ENCODE measurements around the gene NSF. TPM values are rescaled to one million over a fixed set of nuclear protein-coding genes. Genes with fewer than 3 reads are reported as not detected.
"Not testable (repeated sequence)": the region's sequence is repeated elsewhere in the genome, so short reads cannot be mapped to it uniquely, and the experiment has no call there.

The NSF gene
- total RNA-seq: 10 to 100 TPM; 24.1 to 94.1 TPM

- DNase-seq (ENCODE audit: low spot score in 2 of 2); H3K9me3 Mint-ChIP-seq; H3K36me3 Mint-ChIP-seq; H3K27ac Mint-ChIP-seq: not testable (repeated sequence)
- ATAC-seq: peak; percentile 74 to 91
Observed at GRCh38 chr17:46590157-46591146, at the start of gene NSF. Gene NSF, plus strand, starts transcription at chr17:46590669. Its CDS starts 107 bp downstream, at chr17:46590776.

- not testable (repeated sequence) for ATAC-seq; H3K9me3 Mint-ChIP-seq; H3K36me3 Mint-ChIP-seq; DNase-seq (ENCODE audit: low spot score in 2 of 2); H3K27ac Mint-ChIP-seq
Observed at GRCh38 chr17:46548607-46549006, 41.9 kb upstream of the NSF start.

GRCh38 chr17:46559155-46559554 lies 31.3 kb upstream of the NSF start:
- H3K36me3 Mint-ChIP-seq; ATAC-seq; DNase-seq (ENCODE audit: low spot score in 2 of 2); H3K9me3 Mint-ChIP-seq; H3K27ac Mint-ChIP-seq: not testable (repeated sequence)

- H3K27ac Mint-ChIP-seq; DNase-seq (ENCODE audit: low spot score in 2 of 2); H3K36me3 Mint-ChIP-seq; H3K9me3 Mint-ChIP-seq; ATAC-seq: not testable (repeated sequence)
Observed at GRCh38 chr17:46560048-46560447, 30.4 kb upstream of the NSF start.

GRCh38 chr17:46566284-46566683 lies 24.2 kb upstream of the NSF start:
- DNase-seq (ENCODE audit: low spot score in 2 of 2); H3K27ac Mint-ChIP-seq; H3K9me3 Mint-ChIP-seq; H3K36me3 Mint-ChIP-seq: not testable (repeated sequence)
- ATAC-seq: peak in 1 of 2 donors; percentile 64

GRCh38 chr17:46566980-46567379 lies 23.5 kb upstream of the NSF start:
- not testable (repeated sequence) for H3K9me3 Mint-ChIP-seq
- peak in 1 of 2 donors; percentile 29 for ATAC-seq

GRCh38 chr17:46571796-46572195 lies 18.7 kb upstream of the NSF start:
- H3K27ac Mint-ChIP-seq, H3K9me3 Mint-ChIP-seq: not testable (repeated sequence)

More at GRCh38 chr17:46566980-46567379, 23.5 kb upstream of the NSF start:
- H3K27ac Mint-ChIP-seq; DNase-seq (ENCODE audit: low spot score in 2 of 2); H3K36me3 Mint-ChIP-seq: not testable (repeated sequence)

GRCh38 chr17:46579083-46580075 lies 11.1 kb upstream of the NSF start, which contains the start of gene ARL17A:
Gene ARL17A, minus strand, starts transcription at chr17:46579691. Its CDS starts 3,369 bp downstream, at chr17:46576322.
- not testable (repeated sequence) for H3K27ac Mint-ChIP-seq, H3K9me3 Mint-ChIP-seq, H3K36me3 Mint-ChIP-seq
- DNase-seq (ENCODE audit: low spot score in 2 of 2): peak; percentile 66 to 87
- peak; percentile 92 to 98 for ATAC-seq

More at GRCh38 chr17:46571796-46572195, 18.7 kb upstream of the NSF start:
- not testable (repeated sequence) for H3K36me3 Mint-ChIP-seq; ATAC-seq; DNase-seq (ENCODE audit: low spot score in 2 of 2)

- H3K36me3 Mint-ChIP-seq; H3K9me3 Mint-ChIP-seq; H3K27ac Mint-ChIP-seq; DNase-seq (ENCODE audit: low spot score in 2 of 2); ATAC-seq: not testable (repeated sequence)
Observed at GRCh38 chr17:46580082-46580481, 10.4 kb upstream of the NSF start.

- H3K27ac Mint-ChIP-seq; DNase-seq (ENCODE audit: low spot score in 2 of 2); ATAC-seq; H3K36me3 Mint-ChIP-seq; H3K9me3 Mint-ChIP-seq: not testable (repeated sequence)
Observed at GRCh38 chr17:46585444-46585843, 5.0 kb upstream of the NSF start.

GRCh38 chr17:46591332-46591731 lies 863 bp downstream of the NSF start:
- not testable (repeated sequence) for H3K36me3 Mint-ChIP-seq; H3K27ac Mint-ChIP-seq; H3K9me3 Mint-ChIP-seq; DNase-seq (ENCODE audit: low spot score in 2 of 2)
- peak; percentile 29 to 82 for ATAC-seq

GRCh38 chr17:46598344-46598931 lies 8.0 kb downstream of the NSF start:
- not testable (repeated sequence) for H3K27ac Mint-ChIP-seq; DNase-seq (ENCODE audit: low spot score in 2 of 2); H3K9me3 Mint-ChIP-seq; H3K36me3 Mint-ChIP-seq
- peak; percentile 72 to 85 for ATAC-seq

GRCh38 chr17:46600767-46601166 lies 10.3 kb downstream of the NSF start:
- not testable (repeated sequence) for DNase-seq (ENCODE audit: low spot score in 2 of 2); H3K36me3 Mint-ChIP-seq; H3K9me3 Mint-ChIP-seq; H3K27ac Mint-ChIP-seq
- ATAC-seq: peak; percentile 29 to 43

GRCh38 chr17:46603125-46603524 lies 12.7 kb downstream of the NSF start:
- H3K27ac Mint-ChIP-seq; H3K36me3 Mint-ChIP-seq; DNase-seq (ENCODE audit: low spot score in 2 of 2); H3K9me3 Mint-ChIP-seq: not testable (repeated sequence)
- ATAC-seq: peak; percentile 80 to 83

- not testable (repeated sequence) for H3K27ac Mint-ChIP-seq; H3K36me3 Mint-ChIP-seq; H3K9me3 Mint-ChIP-seq; ATAC-seq; DNase-seq (ENCODE audit: low spot score in 2 of 2)
Observed at GRCh38 chr17:46611304-46611703, 20.8 kb downstream of the NSF start.

- not testable (repeated sequence) for H3K9me3 Mint-ChIP-seq; DNase-seq (ENCODE audit: low spot score in 2 of 2); H3K27ac Mint-ChIP-seq; H3K36me3 Mint-ChIP-seq
- ATAC-seq: peak; percentile 52 to 67
Observed at GRCh38 chr17:46613876-46614275, 23.4 kb downstream of the NSF start.

All from activated naive CD4-positive, alpha-beta T cell treated with anti-CD3 and anti-CD28 coated beads, Interleukin-2, amount 50 U/mL, for 72 hours (primary cell).